Rectal smooth muscle tissue (tissue), 1 donor: ENCODE results near the gene SEPTIN2.
A peak's percentile ranks its signal among the peaks of the same experiment; 100 is the strongest.
"Not testable (repeated sequence)": the region's sequence is repeated elsewhere in the genome, so short reads cannot be mapped to it uniquely, and the experiment has no call there.

Experiments used
- H3K27ac ChIP-seq: one replicate; pipeline ENCODE4 v1.7.0; 2013; ENCODE audit warnings: low read depth, low read length, inconsistent platforms
- H3K27me3 ChIP-seq: one replicate; pipeline ENCODE4 v1.7.0; 2013; ENCODE audit warnings: low read length; ENCODE audit not compliant: control insufficient read depth, insufficient read depth
- H3K36me3 ChIP-seq: one replicate; pipeline ENCODE4 v1.7.0; 2013; ENCODE audit warnings: low read length; ENCODE audit not compliant: control insufficient read depth, insufficient read depth
- H3K4me1 ChIP-seq: one replicate; pipeline ENCODE4 v1.7.0; 2013; ENCODE audit warnings: low read length; ENCODE audit not compliant: control insufficient read depth, insufficient read depth
- H3K4me3 ChIP-seq: one replicate; pipeline ENCODE4 v1.7.0; 2013; ENCODE audit warnings: low read length
- H3K9ac ChIP-seq: one replicate; pipeline ENCODE4 v1.7.0; 2013; ENCODE audit warnings: low read length

SEPTIN2 gene

GRCh38 chr2:241309684-241310117, 6.0 kb upstream of the SEPTIN2 start:
- Histone ChIP-seq H3K27ac (no peak overlapping the region), H3K36me3 (no peaks in the 10 kb centered on the region), H3K4me1 (peaks cover 7% of the 10 kb centered on the region), H3K4me3 (no peak overlapping the region), H3K27me3 (no peaks in the 10 kb centered on the region), H3K9ac (no peak overlapping the region)

- Histone ChIP-seq H3K9ac (no peak overlapping the region), H3K36me3 (no peaks in the 10 kb centered on the region), H3K27ac (no peak overlapping the region), H3K27me3 (no peaks in the 10 kb centered on the region), H3K4me1 (peaks cover 7% of the 10 kb centered on the region), H3K4me3 (no peak overlapping the region)
Observed at GRCh38 chr2:241310917-241311566, 4.7 kb upstream of the SEPTIN2 start.

- Histone ChIP-seq H3K9ac (no peak overlapping the region), H3K36me3 (no peaks in the 10 kb centered on the region), H3K4me3 (no peak overlapping the region), H3K27me3 (no peaks in the 10 kb centered on the region), H3K4me1 (peaks cover 16% of the 10 kb centered on the region), H3K27ac (no peak overlapping the region)
Observed at GRCh38 chr2:241312082-241312481, 3.6 kb upstream of the SEPTIN2 start.

- H3K4me1 ChIP-seq: peaks cover 24% of the 10 kb centered on the region
- peak overlapping the region; percentile 98 for H3K4me3 ChIP-seq
- H3K9ac ChIP-seq: no peak overlapping the region
- H3K27me3 ChIP-seq: no peaks in the 10 kb centered on the region
- H3K27ac ChIP-seq: no peak overlapping the region
- no peaks in the 10 kb centered on the region for H3K36me3 ChIP-seq
Observed at GRCh38 chr2:241313543-241314095, 2.1 kb upstream of the SEPTIN2 start.

GRCh38 chr2:241314226-241315092, 1.3 kb upstream of the SEPTIN2 start:
- Histone ChIP-seq H3K27me3 (no peaks in the 10 kb centered on the region), H3K27ac (peak overlapping the region; percentile 99), H3K36me3 (no peaks in the 10 kb centered on the region), H3K4me3 (peak overlapping the region; percentile 98), H3K9ac (peak overlapping the region; percentile 94), H3K4me1 (peaks cover 24% of the 10 kb centered on the region)

- H3K27me3 ChIP-seq: no peaks in the 10 kb centered on the region
- peak within 1 kb of the TSS; percentile 98 for H3K4me3 ChIP-seq
- peak within 1 kb of the TSS; percentile 99 for H3K27ac ChIP-seq
- H3K4me1 ChIP-seq: peaks cover 29% of the 10 kb centered on the region
- peak within 1 kb of the TSS; percentile 96 for H3K9ac ChIP-seq
- no peaks in the 10 kb centered on the region for H3K36me3 ChIP-seq
Observed at GRCh38 chr2:241315093-241315878, 439 bp upstream of the SEPTIN2 start, which contains the start of gene HDLBP. Gene HDLBP (minus strand): TSS chr2:241315672. CDS start chr2:241266869, 48,803 bp downstream.

GRCh38 chr2:241316825-241317224, 1.1 kb downstream of the SEPTIN2 start:
- peak overlapping the region; percentile 94 for H3K9ac ChIP-seq
- H3K27ac ChIP-seq: peak overlapping the region; percentile 95
- peaks cover 38% of the 10 kb centered on the region for H3K4me1 ChIP-seq
- no peaks in the 10 kb centered on the region for H3K27me3 ChIP-seq
- no peaks in the 10 kb centered on the region for H3K36me3 ChIP-seq
- H3K4me3 ChIP-seq: peak overlapping the region; percentile 97

- H3K9ac ChIP-seq: no peak overlapping the region
Observed at GRCh38 chr2:241317391-241317790, 1.7 kb downstream of the SEPTIN2 start.

GRCh38 chr2:241318830-241319229, 3.1 kb downstream of the SEPTIN2 start:
- not testable (repeated sequence) for H3K27me3 ChIP-seq, H3K9ac ChIP-seq, H3K4me3 ChIP-seq, H3K36me3 ChIP-seq, H3K27ac ChIP-seq
- peaks cover 39% of the 10 kb centered on the region for H3K4me1 ChIP-seq

More at GRCh38 chr2:241317391-241317790, 1.7 kb downstream of the SEPTIN2 start:
- Histone ChIP-seq H3K27ac (peak overlapping the region; percentile 95), H3K4me3 (peak overlapping the region; percentile 97), H3K4me1 (peaks cover 40% of the 10 kb centered on the region), H3K36me3 (no peaks in the 10 kb centered on the region), H3K27me3 (no peaks in the 10 kb centered on the region)

- Histone ChIP-seq H3K27ac (no peak overlapping the region), H3K4me1 (peaks cover 32% of the 10 kb centered on the region), H3K4me3 (no peak overlapping the region), H3K9ac (no peak overlapping the region), H3K36me3 (no peaks in the 10 kb centered on the region), H3K27me3 (no peaks in the 10 kb centered on the region)
Observed at GRCh38 chr2:241320394-241320793, 4.7 kb downstream of the SEPTIN2 start.

- H3K27ac ChIP-seq: no peak overlapping the region
- peaks cover 32% of the 10 kb centered on the region for H3K4me1 ChIP-seq
- no peaks in the 10 kb centered on the region for H3K27me3 ChIP-seq
- H3K4me3 ChIP-seq: no peak overlapping the region
- H3K36me3 ChIP-seq: no peaks in the 10 kb centered on the region
- H3K9ac ChIP-seq: no peak overlapping the region
Observed at GRCh38 chr2:241321033-241321432, 5.3 kb downstream of the SEPTIN2 start.

GRCh38 chr2:241321886-241322285, 6.2 kb downstream of the SEPTIN2 start:
- Histone ChIP-seq H3K4me1 (peaks cover 26% of the 10 kb centered on the region), H3K27ac (no peak overlapping the region)

More at GRCh38 chr2:241321886-241322285, 6.2 kb downstream of the SEPTIN2 start:
- no peak overlapping the region for H3K4me3 ChIP-seq
- H3K36me3 ChIP-seq: peaks cover 4% of the 10 kb centered on the region
- H3K9ac ChIP-seq: no peak overlapping the region
- H3K27me3 ChIP-seq: no peaks in the 10 kb centered on the region
